HFF-Myc (cell line): ENCODE measurements around the gene ZNF664.

Experiments used
- DNase-seq: peaks from one replicate; pipeline ENCODE4 v3.0.0-alpha.2; 2011; ENCODE audit warnings: low read depth; ENCODE audit errors: extremely low read depth
- H3K4me3 ChIP-seq: replicated peaks from 2 replicates; pipeline ENCODE4 v1.5.1; 2011; ENCODE audit warnings: low read depth, mild to moderate bottlenecking, control low read depth, low read length
- CTCF ChIP-seq: IDR thresholded peaks from 2 replicates; pipeline ENCODE4 v1.5.1; 2012; ENCODE audit warnings: mild to moderate bottlenecking, low read depth, low read length, control low read depth; ENCODE audit errors: missing control alignments

The ZNF664 gene

GRCh38 chr12:123997908-123998307 is 24.9 kb downstream of the ZNF664 start:
- no peak overlapping the region for H3K4me3 ChIP-seq
- DNase-seq, result no peak
- no peak for TF ChIP-seq CTCF

- no peak overlapping the region for H3K4me3 ChIP-seq
- no peak for TF ChIP-seq CTCF
- no peak for DNase-seq
These were observed 25.5 kb downstream of the ZNF664 start for GRCh38 chr12:123998344-123998990.

DNA sequence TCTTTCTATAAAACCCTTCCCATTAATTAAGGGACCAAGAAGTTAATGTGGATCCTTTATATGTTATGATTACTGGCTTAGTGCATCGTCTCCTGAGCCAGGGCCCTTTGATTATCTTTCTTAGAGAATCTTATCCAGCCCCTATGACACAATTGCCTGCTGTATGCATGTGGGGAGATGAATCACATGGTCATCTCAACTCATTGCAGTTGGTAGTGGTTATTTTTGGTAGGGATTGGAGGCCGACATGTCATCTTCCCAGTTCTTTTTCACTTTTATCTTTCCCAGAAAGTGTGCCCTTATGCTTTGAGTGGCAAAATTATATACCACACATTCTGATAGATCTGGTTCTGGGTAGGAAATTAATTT is 26.0 kb downstream of the ZNF664 start:
- DNase-seq, result no peak
- no peak overlapping the region for H3K4me3 ChIP-seq
- no peak for TF ChIP-seq CTCF

DNA sequence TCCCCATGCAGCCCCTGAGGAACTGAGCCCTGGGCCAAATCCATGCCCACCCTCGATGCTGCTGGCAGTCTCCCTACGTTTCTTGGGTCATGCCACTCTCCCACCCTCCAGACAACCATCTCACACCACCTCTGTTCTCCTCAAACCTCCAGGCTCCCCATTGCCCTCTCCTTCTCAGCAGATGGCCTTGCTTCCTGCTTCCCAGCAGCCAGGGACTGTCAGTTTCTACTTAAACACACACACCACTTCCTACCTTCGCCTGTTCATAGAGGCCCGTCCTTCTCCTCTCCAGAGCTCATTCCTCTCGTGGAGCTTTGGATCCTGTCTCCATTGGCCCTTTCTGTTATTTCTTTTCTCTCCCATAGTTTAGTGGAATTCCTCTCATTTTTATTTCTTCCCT is 27.1 kb downstream of the ZNF664 start:
- no peak overlapping the region for H3K4me3 ChIP-seq
- DNase-seq, result no peak
- no peak for TF ChIP-seq CTCF

DNA sequence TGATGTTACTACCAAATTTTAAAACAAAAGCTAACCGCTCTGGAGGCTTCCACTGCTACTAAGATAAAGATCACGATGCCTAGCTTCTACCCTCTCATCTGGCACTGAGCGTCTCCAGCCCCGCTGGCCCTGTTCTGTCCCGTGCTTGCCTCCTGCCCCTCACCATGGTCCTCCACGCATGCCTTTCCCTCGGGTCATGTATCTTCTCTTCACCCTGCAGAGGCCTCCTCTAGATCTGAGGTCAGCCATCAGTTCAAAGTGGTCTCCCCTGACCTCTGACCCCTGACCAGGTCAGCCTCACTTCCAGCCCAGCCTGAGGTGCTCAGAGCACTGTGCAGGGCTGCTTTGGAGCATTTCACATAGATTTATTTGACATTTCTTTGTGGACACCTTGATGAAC is 28.3 kb downstream of the ZNF664 start:
- H3K4me3 ChIP-seq, result no peak overlapping the region
- no peak for TF ChIP-seq CTCF
- DNase-seq, result no peak

DNA sequence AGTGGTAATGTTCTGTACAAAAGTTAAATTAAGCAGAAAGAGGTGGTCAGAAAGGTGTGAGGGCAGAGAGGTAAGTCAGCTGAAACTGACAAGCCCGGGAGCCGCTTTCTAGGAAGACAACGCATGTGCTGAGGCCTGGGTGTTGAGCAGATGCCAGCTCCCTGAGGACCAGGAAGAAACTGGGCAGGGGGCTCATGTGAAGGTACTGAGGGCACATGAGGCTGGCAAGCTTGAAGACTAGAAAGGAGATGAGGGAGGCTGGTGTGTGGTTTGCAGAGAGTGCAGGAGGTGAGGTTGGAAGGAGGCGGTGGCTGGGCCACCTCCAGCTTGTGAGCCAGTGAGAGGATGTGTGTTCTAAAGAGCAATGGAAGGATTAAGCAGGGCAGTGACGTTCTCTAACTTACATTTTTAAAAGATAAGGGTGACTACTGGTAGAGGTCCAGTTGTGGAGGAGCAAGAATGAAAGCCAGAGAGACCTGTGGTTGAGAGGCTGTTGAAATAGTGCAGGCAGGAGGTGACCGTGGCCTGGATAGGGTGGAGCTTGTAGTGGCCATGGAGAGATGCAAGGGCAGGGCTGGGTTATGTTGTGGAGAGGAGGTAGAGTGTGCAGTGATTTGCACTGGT is 29.1 kb downstream of the ZNF664 start:
- no peak for DNase-seq
- no peak overlapping the region for H3K4me3 ChIP-seq
- no peak for TF ChIP-seq CTCF

- no peak overlapping the region for H3K4me3 ChIP-seq
- TF ChIP-seq CTCF, result no peak
- DNase-seq, result no peak
These were observed 29.6 kb downstream of the ZNF664 start for GRCh38 chr12:124002654-124003053.
